Stimulated activated CD4-positive, alpha-beta T cell treated with anti-CD3 and anti-CD28 coated beads, Interleukin-4, amount 100 ng/mL, for 48 hours (primary cell): ENCODE measurements around the gene H2BK1.

Experiments used
- DNase-seq, 2 donors: peaks; one replicate each; pipeline ENCODE4 v3.0.0-alpha.2; 2020; ENCODE audit warnings: low read depth in 2 of 2

Gene H2BK1

DNA sequence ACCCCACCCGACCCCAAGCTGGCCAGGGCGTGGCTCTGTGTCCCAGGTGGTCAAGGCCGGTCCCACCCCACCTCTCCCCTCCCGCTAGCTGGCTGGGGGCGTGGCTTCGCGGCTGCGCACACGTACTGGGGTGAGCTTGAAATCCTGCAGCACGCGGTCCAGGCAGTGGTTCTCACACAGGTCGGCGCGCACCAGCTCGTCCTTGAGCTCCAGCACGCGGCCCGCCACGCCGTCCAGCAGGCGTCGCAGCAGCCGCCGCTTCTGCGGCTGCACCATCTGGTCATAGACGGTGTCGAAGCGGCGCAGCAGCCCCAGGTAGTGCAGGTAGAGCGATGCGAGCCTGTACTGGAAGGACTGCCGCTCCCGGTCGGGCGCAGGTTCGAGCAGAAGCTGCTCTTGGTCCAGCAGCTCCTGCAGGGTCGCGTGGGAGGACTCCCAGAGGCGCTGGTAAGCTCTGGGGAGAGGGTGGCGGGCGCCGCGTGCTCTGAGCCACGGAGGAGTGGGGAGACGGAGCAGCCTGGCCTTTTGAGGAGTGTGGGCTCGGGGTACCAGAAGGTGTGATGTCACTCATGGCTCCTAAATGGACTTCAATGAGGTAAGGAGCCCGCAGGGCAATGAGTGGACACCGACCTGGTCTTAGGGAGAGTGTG lies 5.8 kb downstream of the H2BK1 start:
- DNase-seq, result no peak

GRCh38 chr7:151202836-151203235 lies 7.5 kb downstream of the H2BK1 start:
- DNase-seq, result no peak

DNA sequence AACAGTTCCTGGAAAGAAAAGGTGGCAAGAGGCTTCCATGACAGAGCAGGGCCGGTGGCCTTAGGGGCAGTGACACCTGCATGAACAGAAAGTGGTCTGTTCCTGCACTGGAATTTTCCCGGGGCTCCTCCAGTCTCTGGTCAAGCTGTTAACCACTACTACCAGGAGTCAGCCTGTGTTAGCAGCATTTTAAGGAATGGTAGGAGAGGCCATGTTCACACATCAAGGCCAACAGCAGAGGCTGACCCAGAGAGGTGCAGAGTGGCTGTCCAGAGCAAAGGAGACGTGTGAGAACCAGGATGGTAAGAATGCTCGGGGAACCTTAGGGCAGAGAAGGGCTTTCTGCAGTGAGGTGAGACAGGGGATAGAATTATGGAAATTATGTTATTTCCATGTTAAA lies 8.5 kb downstream of the H2BK1 start:
- DNase-seq, result no peak

GRCh38 chr7:151201344-151201743 lies 8.9 kb downstream of the H2BK1 start:
- DNase-seq, result no peak

DNA sequence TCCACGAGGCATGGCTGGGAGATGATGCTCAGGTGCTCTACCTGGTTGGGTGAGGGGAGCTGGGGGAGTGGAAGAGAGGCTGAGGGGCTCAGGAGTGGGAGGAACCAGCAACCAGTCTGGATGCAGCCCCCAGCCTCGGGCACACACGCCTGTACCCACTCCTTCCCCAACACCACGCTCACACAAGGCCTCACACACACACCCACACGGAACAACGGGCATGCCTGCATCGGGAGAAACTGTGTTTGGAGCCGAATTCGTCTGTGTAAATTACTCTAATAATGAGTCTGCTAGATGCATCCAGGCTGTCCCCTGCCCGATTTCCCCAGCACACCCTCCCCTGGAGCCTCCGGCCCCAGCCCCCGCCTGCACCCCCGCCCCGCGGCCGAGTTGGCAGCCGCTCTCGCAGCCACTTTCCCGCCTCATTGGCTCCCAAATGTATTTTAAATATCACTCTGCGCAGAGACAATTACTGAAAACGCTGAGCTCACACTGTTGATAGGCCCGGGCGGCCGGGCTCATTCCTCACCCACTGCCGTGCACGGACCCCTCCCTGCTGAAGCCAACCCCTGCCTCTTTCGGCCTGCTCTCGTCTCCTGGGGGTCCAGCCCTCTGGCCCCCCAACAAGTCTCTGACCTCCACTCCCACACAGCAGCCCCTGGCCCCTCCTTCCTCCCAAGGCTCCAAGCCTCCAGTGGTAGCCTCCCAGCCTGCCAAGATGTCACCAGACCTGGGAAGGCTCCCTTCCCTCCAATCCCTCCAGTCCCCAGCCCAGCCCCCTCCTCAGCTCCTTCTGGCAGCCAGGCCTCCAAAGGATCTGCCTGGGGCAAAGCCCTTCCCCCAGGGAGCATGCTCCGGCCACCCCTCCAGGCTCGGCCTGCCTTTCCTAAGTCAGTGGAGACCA lies 11.1 kb downstream of the H2BK1 start:
- DNase-seq, result no peak

DNA sequence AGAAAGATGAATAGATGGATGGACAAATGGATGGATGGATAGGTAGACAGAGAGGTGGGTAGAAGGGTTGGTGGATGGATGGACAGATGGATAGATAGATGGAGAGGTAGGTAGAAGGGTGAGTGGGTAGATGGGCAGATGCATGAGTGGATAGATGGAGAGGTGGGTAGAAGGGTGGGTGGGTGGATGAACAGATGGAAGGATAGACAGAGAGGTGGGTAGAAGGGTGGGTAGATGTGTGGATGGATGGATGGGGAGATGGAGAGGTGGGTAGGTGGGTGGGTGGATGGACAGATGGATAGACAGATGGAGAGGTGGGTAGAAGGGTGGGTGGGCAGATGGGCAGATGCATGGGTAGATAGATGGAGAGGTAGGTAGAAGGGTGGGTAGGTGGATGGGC lies 12.4 kb downstream of the H2BK1 start:
- no peak for DNase-seq

DNA sequence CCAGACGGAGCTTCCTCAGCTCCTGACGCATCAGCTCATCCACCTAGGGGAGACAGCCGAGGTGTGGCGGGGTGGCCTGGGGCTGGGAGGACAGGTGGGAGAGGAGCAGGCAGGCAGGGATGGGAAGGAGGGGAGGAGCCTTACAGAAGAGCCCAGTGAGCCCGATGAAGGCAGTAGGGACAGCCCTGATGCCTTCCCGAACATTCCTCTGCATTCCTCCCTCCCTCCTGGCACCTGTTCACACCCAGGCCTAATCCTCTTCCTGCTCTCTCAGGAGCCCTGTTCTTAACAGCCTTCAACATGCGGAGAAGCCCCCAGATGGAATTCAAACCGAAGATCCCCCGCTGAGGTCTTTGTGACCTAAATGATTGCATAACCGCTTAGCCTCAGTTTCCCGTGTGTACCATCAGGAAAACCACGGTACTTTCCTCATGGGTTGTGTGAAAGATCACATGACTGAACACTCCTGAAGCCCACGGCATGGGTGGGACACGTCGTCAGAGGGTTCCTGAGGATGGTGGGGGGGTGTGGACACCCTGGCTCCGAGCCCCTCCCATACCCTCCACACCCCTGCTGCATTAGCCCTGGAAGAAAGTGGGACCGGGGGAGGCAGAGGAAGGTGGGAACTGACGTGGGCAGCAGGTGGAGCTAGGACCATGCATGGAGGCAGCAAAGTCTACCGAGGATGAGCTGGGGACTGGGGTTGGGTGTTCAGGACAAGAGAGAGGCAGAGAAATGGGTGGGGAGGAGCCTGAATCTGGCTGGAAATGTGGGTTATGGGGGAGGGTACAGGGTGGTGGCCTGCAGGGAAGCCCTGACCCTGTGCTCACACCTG lies 14.5 kb downstream of the H2BK1 start:
- DNase-seq, result no peak

GRCh38 chr7:151194188-151194587 lies 16.1 kb downstream of the H2BK1 start:
- no peak for DNase-seq

- no peak for DNase-seq
Measured at GRCh38 chr7:151193203-151193978, 16.9 kb downstream of the H2BK1 start.

DNA sequence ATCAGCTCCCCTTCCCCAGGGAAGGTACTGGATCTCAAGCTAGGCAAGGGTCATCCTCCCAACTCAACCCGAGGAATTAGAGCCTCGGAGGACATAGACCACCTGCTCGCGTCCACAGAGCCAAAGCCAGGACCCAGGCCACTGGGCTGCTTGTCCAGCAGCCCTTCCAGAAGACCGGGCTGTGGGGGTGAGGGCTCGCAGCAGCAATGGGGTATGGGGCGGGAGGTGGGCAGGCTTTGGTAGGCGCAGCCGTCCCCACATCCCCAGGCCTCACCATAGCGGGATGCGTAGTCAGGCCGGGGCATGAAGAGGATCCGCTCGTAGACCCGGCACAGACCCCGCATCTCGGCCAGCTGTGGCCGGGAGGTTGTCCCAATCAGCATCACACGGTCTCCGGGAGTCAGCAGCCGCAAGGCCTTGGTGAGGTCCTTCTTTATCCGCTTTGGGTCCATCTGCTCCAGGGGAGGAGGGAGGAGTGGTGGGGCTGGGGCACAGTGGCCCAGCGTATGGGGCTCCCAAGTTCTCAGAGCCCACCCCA lies 18.2 kb downstream of the H2BK1 start:
- no peak for DNase-seq

DNA sequence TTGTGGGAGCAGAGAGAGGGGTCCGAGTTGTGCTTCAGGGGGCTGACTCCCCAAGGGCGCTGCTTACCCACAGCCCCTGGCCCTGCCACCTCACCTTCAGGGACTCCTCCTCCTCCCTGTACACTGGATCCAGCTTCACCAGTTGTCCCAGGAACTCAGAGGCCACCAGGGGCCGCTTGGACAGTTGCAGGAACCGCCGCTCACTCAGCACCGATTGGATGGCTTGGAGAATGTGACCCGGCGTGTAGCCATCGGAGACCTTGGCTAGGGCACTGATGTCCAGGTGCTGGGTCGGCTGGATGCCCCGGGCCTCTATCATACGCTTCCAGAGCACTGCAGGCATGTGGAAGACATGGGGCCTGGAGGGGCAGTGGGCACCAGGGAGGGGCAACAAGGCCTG lies 18.7 kb downstream of the H2BK1 start:
- DNase-seq, result no peak

- DNase-seq, result no peak
Measured at GRCh38 chr7:151189038-151189437, 21.2 kb downstream of the H2BK1 start.

GRCh38 chr7:151188252-151188542 lies 22.1 kb downstream of the H2BK1 start:
- DNase-seq, result no peak

GRCh38 chr7:151187409-151188251 lies 22.7 kb downstream of the H2BK1 start:
- DNase-seq, result no peak

- no peak for DNase-seq
Measured at GRCh38 chr7:151186640-151187408, 23.5 kb downstream of the H2BK1 start, which contains the start of gene ASB10. Gene ASB10 (minus strand): TSS chr7:151187250. CDS start chr7:151187130, 120 bp downstream.

- no peak for DNase-seq
Measured at GRCh38 chr7:151185762-151186639, 24.3 kb downstream of the H2BK1 start.

DNA sequence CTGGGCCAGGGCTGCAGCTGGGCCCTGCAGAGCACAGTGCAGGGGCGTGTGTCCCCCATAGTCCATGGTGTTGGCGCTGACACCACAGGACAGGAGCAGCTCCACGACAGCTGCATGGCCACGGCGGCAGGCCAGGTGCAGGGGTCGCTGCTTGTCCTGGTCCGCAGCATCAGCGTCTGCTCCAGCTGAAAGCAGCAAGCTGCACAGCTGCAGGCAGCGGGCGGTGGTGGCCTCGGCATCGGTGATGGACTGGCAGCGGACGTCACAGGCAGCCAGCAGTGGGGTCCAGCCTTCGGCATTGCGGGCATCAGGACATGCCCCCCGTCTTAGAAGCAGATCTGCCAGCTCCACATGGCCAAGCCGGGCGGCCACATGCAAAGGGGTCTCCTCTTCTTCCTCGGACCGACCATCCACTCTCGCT lies 29.3 kb downstream of the H2BK1 start:
- DNase-seq, result no peak

DNA sequence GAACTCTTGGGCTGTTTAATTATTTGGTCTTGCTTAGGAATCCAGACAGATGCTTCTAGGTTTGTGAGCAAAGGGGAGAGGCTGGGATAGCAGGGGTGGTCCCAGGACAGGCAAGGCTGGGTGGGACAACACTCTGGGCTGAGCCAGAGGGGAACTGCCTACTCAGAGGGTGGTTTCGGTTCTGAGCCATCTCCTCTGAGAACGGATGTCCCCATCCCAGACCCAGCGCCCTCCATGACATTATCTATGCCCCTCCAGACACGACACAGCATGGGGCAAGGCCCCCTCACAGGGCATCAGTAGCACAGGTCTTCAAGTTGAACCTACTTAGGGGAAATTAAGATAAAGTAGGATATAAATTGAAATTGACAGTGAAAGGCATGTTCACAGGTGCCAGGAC lies 30.3 kb downstream of the H2BK1 start:
- DNase-seq, result no peak
